C4-2B (cell line): ENCODE data around the gene PINK1.

Experiments used
- ZFX ChIP-seq: fragments of 450-650 bp; IDR thresholded peaks from 2 replicates; pipeline ENCODE4 v1.6.1; 2017
- TF ChIP-seq, protein P1 (sequence below): fragments of 450-650 bp; conservative IDR thresholded peaks from 2 replicates; pipeline ENCODE4 v1.5.1; 2017; ENCODE audit warnings: mild to moderate bottlenecking

DNA sequence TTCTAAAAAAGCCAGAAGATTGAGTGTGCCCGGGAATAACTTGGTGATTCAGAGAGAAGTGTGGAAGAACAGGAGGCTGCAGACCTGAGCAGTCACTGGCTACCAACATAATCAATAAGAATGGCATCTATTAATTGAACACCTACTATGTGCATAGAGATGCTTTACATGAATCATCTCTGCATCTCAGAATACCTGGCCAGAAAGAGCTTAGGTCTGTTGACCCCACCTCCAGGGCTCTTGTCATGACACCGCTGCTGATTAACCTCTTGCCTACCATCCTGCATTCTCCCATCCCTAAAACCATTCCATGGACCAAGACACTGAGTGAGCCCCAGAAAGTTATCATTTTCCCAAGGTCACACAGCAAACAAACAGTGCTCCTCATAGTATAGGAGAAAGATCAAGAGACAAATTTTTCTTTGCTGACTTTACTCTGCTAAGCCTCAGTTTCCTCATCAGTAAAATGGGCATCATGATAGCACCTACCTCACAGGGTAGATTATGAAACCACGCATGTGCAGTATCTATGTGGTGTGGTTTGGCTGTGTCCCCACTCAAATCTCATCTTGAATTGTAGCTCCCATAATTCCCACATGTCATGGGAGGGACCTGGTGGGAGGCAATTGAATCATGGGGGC lies 16.3 kb upstream of the PINK1 start:
- TF ChIP-seq, protein P1, sequence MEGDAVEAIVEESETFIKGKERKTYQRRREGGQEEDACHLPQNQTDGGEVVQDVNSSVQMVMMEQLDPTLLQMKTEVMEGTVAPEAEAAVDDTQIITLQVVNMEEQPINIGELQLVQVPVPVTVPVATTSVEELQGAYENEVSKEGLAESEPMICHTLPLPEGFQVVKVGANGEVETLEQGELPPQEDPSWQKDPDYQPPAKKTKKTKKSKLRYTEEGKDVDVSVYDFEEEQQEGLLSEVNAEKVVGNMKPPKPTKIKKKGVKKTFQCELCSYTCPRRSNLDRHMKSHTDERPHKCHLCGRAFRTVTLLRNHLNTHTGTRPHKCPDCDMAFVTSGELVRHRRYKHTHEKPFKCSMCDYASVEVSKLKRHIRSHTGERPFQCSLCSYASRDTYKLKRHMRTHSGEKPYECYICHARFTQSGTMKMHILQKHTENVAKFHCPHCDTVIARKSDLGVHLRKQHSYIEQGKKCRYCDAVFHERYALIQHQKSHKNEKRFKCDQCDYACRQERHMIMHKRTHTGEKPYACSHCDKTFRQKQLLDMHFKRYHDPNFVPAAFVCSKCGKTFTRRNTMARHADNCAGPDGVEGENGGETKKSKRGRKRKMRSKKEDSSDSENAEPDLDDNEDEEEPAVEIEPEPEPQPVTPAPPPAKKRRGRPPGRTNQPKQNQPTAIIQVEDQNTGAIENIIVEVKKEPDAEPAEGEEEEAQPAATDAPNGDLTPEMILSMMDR = no peak
- no peak for TF ChIP-seq ZFX
